GM20000 (cell line): ENCODE results near the gene HOXB8.
A peak's percentile ranks its signal among the peaks of the same experiment; 100 is the strongest.

Experiments used
- DNase-seq: peaks from one replicate; pipeline ENCODE4 v3.0.0; 2012; ENCODE audit warnings: low spot score
- CTCF ChIP-seq: IDR thresholded peaks from 2 replicates; pipeline ENCODE4 v1.5.1; 2012; ENCODE audit warnings: mild to moderate bottlenecking, control low read depth; ENCODE audit errors: extremely low read depth, missing control alignments

Gene HOXB8

GRCh38 chr17:48598736-48599135 lies 16.4 kb downstream of the HOXB8 start:
- DNase-seq: no peak
- no peak for TF ChIP-seq CTCF

GRCh38 chr17:48597778-48598631 lies 17.1 kb downstream of the HOXB8 start:
- peak; percentile 76 for DNase-seq

GRCh38 chr17:48597528-48597777 lies 17.6 kb downstream of the HOXB8 start:
- peak; percentile 43 for DNase-seq
- no peak for TF ChIP-seq CTCF

More at GRCh38 chr17:48597778-48598631, 17.1 kb downstream of the HOXB8 start:
- no peak for TF ChIP-seq CTCF

GRCh38 chr17:48596735-48597527 lies 18.2 kb downstream of the HOXB8 start:
- DNase-seq: no peak
- TF ChIP-seq CTCF: no peak

GRCh38 chr17:48596000-48596734 lies 18.9 kb downstream of the HOXB8 start:
- TF ChIP-seq CTCF: no peak
- DNase-seq: no peak

- TF ChIP-seq CTCF: no peak
- DNase-seq: no peak
These were observed 19.7 kb downstream of the HOXB8 start for GRCh38 chr17:48595278-48595999.
